IPS-18a (cell line): Measurements from ENCODE around the gene SVIL.
"Not testable (repeated sequence)": the region's sequence is repeated elsewhere in the genome, so short reads cannot be mapped to it uniquely, and the experiment has no call there.

ENCODE experiments used
- H3K27ac ChIP-seq: one replicate; pipeline ENCODE4 v1.5.1; 2013; ENCODE audit warnings: low read length
- H3K27me3 ChIP-seq: one replicate; pipeline ENCODE4 v1.6.1; 2013; ENCODE audit warnings: mild to moderate bottlenecking, low read length; ENCODE audit not compliant: control insufficient read depth, insufficient read depth
- H3K36me3 ChIP-seq: one replicate; pipeline ENCODE4 v1.6.1; 2013; ENCODE audit warnings: low read depth, low read length; ENCODE audit not compliant: control insufficient read depth
- H3K4me1 ChIP-seq: one replicate; pipeline ENCODE4 v1.6.1; 2013; ENCODE audit warnings: low read depth, low read length; ENCODE audit not compliant: control insufficient read depth
- H3K4me3 ChIP-seq: one replicate; pipeline ENCODE4 v1.5.1; 2013; ENCODE audit warnings: low read length
- H3K9ac ChIP-seq: one replicate; pipeline ENCODE4 v1.6.1; 2013; ENCODE audit warnings: mild to moderate bottlenecking, low read length, moderate library complexity
- H3K9me3 ChIP-seq: one replicate; pipeline ENCODE4 v1.6.1; 2013; ENCODE audit warnings: low read depth, low read length; ENCODE audit not compliant: control insufficient read depth

Gene SVIL

DNA sequence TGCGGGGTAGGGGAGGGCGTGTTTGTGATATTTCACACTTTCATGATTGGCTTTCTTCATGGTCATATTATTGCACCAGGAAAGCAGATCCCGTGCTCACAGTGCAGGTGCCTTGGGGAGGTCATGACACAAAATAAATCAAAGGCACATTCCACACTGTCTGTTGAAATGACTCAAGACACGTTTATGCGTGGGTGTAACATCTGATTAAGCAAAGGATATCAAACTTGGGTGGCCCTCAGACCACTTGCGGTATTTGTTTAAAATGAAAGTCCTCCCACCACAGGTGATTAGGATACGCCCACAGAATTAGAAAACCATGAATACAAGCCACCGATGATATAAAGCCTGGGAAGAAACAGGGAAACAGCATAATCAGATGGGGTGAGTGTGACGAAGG lies 51.1 kb downstream of the SVIL start:
- no peak overlapping the region for H3K9ac ChIP-seq
- H3K4me1 ChIP-seq, result peaks cover 13% of the 10 kb centered on the region
- no peaks in the 10 kb centered on the region for H3K36me3 ChIP-seq
- H3K4me3 ChIP-seq, result no peak overlapping the region
- H3K9me3 ChIP-seq, result no peaks in the 10 kb centered on the region
- H3K27me3 ChIP-seq, result peaks cover 3% of the 10 kb centered on the region
- H3K27ac ChIP-seq, result no peak overlapping the region

DNA sequence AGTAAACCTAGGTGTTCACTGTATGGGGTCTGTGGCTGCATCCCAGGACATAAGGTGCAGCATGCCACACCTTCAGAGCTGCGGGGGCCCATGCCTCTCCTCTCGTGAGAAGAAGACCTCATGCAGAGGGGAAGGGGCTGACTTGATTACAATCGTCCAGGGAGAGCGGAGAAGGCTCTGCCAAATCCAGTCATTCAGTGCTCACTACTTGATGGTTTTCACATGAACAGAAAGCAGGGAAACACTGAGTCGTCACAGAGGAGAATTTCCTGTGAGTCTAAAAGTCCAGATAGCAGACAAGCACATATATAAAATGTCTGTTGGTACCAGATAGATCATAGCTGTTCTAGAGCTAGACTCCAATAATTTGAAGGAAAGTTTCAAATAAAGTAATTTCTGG lies 52.0 kb downstream of the SVIL start:
- not testable (repeated sequence) for H3K27me3 ChIP-seq, H3K9me3 ChIP-seq, H3K36me3 ChIP-seq, H3K4me1 ChIP-seq, H3K27ac ChIP-seq, H3K9ac ChIP-seq, H3K4me3 ChIP-seq

DNA sequence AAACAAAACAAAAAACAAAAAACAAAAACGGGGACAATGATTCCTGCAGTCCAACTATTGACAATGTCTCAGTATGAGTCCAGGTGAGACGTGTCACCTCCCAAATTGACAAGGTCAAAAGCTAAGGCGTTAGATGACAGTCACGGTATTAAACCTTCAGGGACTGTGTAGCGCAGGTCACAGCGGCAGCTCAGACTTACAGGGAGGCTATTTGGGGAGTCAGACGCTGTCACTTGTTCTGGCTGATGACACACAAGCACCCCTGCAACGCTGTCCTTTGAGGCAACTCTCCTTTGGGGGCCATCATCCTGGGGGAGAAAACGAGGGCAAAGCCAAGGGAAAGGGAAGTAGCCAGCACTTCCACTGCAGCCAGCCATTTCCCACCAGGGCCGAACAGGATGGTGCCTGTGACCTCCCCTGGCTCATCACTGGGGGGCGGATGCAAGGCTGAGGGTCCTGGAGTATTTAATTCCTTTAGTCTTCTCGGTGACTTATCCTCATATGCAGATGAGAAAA lies 55.3 kb downstream of the SVIL start:
- H3K9ac ChIP-seq, result no peak overlapping the region

DNA sequence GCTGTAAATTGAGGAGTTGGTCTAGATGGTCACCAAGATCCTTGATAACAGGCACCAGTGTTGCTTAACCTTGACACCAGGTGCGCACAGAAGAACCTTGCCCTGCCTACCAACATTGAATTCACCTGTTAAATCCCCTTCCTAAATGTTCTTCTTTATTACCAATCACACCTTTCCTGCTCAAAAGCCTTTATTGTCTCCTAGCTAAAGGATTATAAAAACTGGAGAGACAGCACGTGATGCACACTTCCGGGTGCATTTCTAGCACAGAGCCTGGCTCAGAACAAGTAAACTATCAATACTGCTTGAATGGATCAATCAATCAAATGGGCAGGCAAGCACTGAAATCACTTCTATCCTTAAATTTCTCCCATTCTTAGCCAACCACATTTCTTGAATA lies 56.3 kb downstream of the SVIL start:
- Histone ChIP-seq H3K4me3 (no peak overlapping the region), H3K27me3 (no peaks in the 10 kb centered on the region), H3K27ac (no peak overlapping the region), H3K9me3 (no peaks in the 10 kb centered on the region), H3K9ac (no peak overlapping the region), H3K36me3 (no peaks in the 10 kb centered on the region), H3K4me1 (no peaks in the 10 kb centered on the region)

More for the DNA sequence above, 55.3 kb downstream of the SVIL start:
- Histone ChIP-seq H3K36me3 (no peaks in the 10 kb centered on the region), H3K9me3 (no peaks in the 10 kb centered on the region), H3K27me3 (no peaks in the 10 kb centered on the region), H3K27ac (no peak overlapping the region), H3K4me1 (no peaks in the 10 kb centered on the region), H3K4me3 (no peak overlapping the region)

DNA sequence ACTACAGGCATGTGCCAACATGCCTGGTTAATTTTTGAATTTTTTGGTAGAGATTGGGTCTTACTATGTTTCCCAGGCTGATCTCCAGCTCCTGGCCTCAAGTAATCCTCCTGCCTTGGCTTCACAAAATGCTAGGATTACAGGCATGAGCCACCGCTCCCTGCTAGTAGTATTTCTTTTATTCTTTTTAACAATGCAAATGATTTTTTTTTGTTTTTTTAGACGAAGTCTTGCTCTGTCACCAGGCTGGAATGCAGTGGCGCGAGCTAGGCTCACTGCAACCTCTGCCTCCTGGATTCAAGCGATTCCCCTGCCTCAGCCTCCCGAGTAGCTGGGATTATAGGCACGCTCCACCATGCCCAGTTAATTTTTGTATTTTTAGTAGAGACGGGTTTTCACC lies 58.1 kb downstream of the SVIL start:
- H3K9me3 ChIP-seq, result no peaks in the 10 kb centered on the region
- H3K27me3 ChIP-seq, result no peaks in the 10 kb centered on the region
- H3K27ac ChIP-seq, result no peak overlapping the region
- no peak overlapping the region for H3K4me3 ChIP-seq
- H3K9ac ChIP-seq, result no peak overlapping the region
- H3K36me3 ChIP-seq, result no peaks in the 10 kb centered on the region
- H3K4me1 ChIP-seq, result no peaks in the 10 kb centered on the region

DNA sequence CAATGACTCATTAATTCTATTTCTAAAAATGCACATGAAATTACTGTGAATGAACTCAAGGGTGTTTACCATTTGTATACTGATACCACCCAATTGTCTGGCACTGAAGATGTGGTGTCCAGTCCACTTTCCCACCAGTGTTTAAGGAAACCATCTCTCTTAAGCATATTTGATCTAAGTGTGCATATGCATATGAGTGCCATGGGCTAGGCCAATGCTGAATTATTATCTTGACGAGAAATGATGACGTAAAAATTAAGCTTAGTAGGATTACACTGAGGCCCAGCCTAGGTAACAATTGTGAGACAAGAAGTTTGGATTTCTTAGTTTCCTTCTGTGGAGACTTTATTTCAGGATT lies 59.7 kb downstream of the SVIL start:
- Histone ChIP-seq H3K27ac (no peak overlapping the region), H3K4me3 (no peak overlapping the region), H3K27me3 (no peaks in the 10 kb centered on the region), H3K36me3 (no peaks in the 10 kb centered on the region), H3K9me3 (no peaks in the 10 kb centered on the region), H3K9ac (no peak overlapping the region), H3K4me1 (peaks cover under 1% of the 10 kb centered on the region)

DNA sequence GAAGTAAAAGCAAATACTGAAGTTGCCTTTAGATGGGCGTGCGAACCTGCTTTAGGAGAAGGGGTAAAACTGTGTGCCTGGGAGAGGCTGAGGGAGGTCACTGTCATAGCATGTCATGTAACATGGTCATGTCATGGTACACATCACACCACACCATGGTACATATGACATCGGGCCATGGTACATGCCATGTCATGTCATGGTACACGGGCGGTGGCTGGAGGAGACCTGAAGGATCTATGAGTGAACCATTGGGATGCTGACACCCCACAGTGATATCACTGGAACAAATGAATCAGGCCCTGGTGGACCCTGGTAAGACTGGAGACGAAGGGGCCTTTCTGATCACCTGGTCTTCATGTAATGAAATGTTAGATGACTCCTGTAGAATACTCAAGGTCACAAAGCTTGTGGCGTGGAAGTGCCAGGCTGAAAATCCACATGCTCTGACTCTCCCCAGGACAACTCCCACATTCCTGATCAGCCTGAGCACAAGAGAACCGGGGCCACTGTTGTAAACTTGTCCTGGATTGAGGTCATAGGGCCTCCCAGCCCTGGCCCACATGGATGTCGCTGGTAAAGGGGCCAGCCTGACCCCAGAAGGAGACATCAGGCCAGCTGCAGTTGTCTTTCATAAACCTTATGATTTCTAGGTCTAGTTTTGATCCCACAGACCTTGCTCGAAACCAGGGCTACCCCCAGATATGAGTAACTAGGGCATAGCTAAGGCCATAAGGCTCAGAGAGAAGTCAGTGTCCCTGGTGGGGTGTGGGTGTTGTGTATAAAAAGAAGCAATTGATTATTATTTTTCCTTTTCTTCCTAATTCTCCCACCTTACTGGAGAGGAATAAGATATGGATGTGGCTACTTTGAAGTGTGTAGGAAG lies 60.3 kb downstream of the SVIL start:
- not testable (repeated sequence) for H3K36me3 ChIP-seq, H3K9me3 ChIP-seq, H3K27ac ChIP-seq, H3K4me3 ChIP-seq, H3K27me3 ChIP-seq, H3K9ac ChIP-seq, H3K4me1 ChIP-seq

DNA sequence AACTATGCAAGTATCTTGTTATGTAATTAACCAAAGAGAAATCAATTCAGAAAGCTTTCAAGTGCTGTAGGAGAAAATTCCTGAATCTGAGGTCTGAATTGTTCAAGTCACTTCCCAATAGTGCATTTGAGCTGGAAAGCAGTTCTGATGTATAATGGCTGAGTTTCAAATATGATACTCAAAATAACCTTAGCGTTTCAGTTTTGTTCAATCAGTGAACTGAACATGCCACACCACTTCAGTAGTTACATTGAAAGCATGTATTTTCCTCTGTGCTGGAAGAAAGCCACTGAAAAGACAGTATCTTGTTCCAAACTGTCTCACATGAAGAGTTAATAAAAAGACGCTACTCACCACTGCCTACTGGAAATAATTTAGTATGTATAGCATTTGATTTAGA lies 64.5 kb downstream of the SVIL start:
- not testable (repeated sequence) for H3K4me3 ChIP-seq

DNA sequence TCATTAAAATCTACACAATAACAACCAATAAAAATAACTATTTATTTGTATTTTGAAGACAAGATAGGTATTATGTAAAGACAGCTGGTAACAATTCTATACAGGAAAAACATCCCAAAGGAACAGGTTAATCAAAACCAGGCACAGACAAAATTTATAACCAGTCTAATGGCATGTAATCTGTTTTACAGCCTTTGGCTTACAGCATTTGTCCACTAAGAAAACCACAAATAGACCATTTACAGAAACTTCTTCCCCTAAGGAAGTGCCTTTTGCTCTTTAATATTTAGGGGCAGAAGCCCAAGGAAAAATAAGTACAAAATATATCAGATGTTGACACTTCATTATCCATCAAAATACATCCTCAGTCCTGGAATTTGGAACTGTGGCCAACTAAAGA lies 65.0 kb downstream of the SVIL start:
- H3K9me3 ChIP-seq, result no peaks in the 10 kb centered on the region
- peaks cover 20% of the 10 kb centered on the region for H3K4me1 ChIP-seq
- no peak overlapping the region for H3K4me3 ChIP-seq

More for the DNA sequence above, 64.5 kb downstream of the SVIL start:
- not testable (repeated sequence) for H3K9me3 ChIP-seq, H3K36me3 ChIP-seq, H3K9ac ChIP-seq, H3K27me3 ChIP-seq, H3K27ac ChIP-seq
- H3K4me1 ChIP-seq, result peaks cover 20% of the 10 kb centered on the region

DNA sequence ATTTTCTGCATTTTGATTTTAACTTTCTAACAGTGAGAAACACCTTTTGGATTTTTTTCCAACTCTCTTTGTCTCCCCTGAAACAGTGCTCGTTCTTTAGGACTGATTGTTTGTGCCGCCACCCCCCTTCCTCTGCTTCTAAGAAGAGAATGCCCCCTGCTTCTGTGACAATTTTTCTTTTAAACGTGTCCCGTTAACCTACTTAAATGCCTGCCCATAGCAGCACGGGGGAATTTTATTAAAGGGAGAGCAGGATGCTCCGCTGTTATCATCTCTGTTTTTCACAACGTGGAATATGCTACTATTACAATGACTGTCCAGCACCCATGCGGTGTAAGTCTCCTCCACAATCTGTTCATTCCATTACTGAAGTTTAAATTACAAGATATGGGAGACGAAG lies 67.8 kb downstream of the SVIL start:
- Histone ChIP-seq H3K36me3 (no peaks in the 10 kb centered on the region), H3K4me1 (peaks cover 20% of the 10 kb centered on the region), H3K27ac (no peak overlapping the region), H3K9ac (no peak overlapping the region), H3K9me3 (no peaks in the 10 kb centered on the region), H3K4me3 (no peak overlapping the region), H3K27me3 (no peaks in the 10 kb centered on the region)

More for the DNA sequence above, 65.0 kb downstream of the SVIL start:
- Histone ChIP-seq H3K27me3 (no peaks in the 10 kb centered on the region), H3K36me3 (no peaks in the 10 kb centered on the region), H3K27ac (no peak overlapping the region), H3K9ac (no peak overlapping the region)

DNA sequence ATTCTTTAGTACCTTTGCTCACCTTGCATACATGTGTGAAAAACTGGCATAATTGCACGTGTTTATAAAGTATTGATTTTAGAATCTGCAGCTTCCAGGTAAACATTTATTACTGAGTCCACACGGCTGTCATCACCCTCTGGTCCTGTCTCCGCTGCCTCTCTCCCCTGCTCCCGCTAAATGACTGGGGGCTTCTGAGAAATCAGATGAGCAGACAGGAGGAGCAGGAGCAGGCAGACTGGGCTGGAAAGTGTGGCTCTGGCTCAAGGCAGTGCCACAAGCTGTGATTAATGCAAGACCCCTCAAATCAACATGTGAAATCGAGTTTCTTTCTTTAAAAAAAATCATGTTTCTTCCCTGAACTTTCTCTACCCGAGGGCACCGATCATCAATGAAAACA lies 68.6 kb downstream of the SVIL start:
- not testable (repeated sequence) for H3K27me3 ChIP-seq, H3K36me3 ChIP-seq, H3K4me3 ChIP-seq, H3K27ac ChIP-seq, H3K9ac ChIP-seq, H3K9me3 ChIP-seq
- peaks cover 20% of the 10 kb centered on the region for H3K4me1 ChIP-seq

DNA sequence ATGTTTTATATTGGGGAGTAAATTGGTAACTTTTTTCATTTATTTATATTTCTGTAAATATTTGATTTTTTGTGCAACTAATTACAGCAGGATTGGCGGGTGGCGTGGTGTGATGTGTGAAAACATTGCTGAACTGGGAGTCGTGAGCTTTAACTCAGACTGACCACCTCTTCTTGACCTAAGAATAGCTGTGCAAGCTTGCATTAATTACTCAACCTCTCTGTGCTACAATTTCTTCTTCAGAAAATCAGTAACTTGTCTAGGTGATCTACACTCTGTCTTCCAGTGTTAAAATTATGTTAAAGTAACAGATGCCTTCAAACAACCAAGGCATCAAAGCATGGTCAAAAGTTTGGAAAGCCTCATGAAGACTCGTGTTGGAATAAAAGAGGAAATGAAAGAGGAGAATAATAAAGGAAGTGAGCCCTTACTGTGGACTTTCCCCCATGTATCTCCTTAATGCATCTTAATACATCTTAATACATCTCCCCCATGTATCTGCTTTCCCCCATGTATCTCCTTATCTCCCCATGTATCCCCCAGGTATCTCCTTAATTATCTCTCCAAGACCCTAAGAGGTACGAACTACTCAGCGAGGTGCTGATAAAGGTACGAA lies 71.2 kb downstream of the SVIL start:
- Histone ChIP-seq H3K27ac (no peak overlapping the region), H3K4me1 (peaks cover 9% of the 10 kb centered on the region), H3K9me3 (no peaks in the 10 kb centered on the region), H3K4me3 (no peak overlapping the region), H3K27me3 (no peaks in the 10 kb centered on the region), H3K9ac (no peak overlapping the region), H3K36me3 (no peaks in the 10 kb centered on the region)
